K562 (cell line): Measurements from ENCODE around the gene TRNT1. TPM values are rescaled to one million over a fixed set of nuclear protein-coding genes. Genes with fewer than 3 reads are reported as not detected.

Experiments used
- DDX20 ChIP-seq: fragments of 450-650 bp; IDR thresholded peaks from 2 replicates; pipeline ENCODE4 v1.6.1; 2016; ENCODE audit warnings: missing genetic modification characterization, low read depth, mild to moderate bottlenecking, missing compliant biosample characterization, moderate library complexity
- DMBX1 ChIP-seq: fragments of 250-450 bp; sonication (Bioruptor Pico); IDR thresholded peaks from 2 replicates; pipeline ENCODE4 v1.8.0; 2022; ENCODE audit warnings: inconsistent platforms, mild to moderate bottlenecking, moderate library complexity, borderline replicate concordance
- FOSL1 ChIP-seq: fragments of 200-800 bp; sonication (Bioruptor generic); conservative IDR thresholded peaks from 2 replicates; pipeline ENCODE4 v1.6.1; 2016; ENCODE audit warnings: missing genetic modification characterization, missing compliant biosample characterization
- PHB2 ChIP-seq: fragments of 450-650 bp; IDR thresholded peaks from 2 replicates; pipeline ENCODE4 v1.6.1; 2017; ENCODE audit warnings: low read depth
- PURB ChIP-seq: sonication (generic); formaldehyde crosslinking; IDR thresholded peaks from 2 replicates; pipeline ENCODE4 v1.9.0; 2021; ENCODE audit warnings: low read depth, mild to moderate bottlenecking, missing genetic modification reagents
- PYGO2 ChIP-seq: fragments of 450-650 bp; IDR thresholded peaks from 2 replicates; pipeline ENCODE4 v1.6.1; 2016; ENCODE audit warnings: mild to moderate bottlenecking, missing genetic modification characterization, moderate library complexity, missing compliant biosample characterization
- RAD51 ChIP-seq: fragments of 450-650 bp; IDR thresholded peaks from 2 replicates; pipeline ENCODE4 v1.7.1; 2016; ENCODE audit warnings: low read depth, mild to moderate bottlenecking, borderline replicate concordance
- RERE ChIP-seq: sonication (generic); formaldehyde crosslinking; IDR thresholded peaks from 2 replicates; pipeline ENCODE4 v1.8.0; 2023; ENCODE audit warnings: missing genetic modification reagents, mild to moderate bottlenecking, borderline replicate concordance
- SMAD3 ChIP-seq: fragments of 450-650 bp; formaldehyde crosslinking; conservative IDR thresholded peaks from 2 replicates; pipeline ENCODE4 v1.4.0; 2020; ENCODE audit warnings: mild to moderate bottlenecking
- polyA plus RNA-seq, 8 experiments: library from polyadenylated mRNA; depleted of rRNA in 4 of 8; stranded (reverse) in 5 of 8; unstranded in 3 of 8; fragments of >200 nt; fragmentation: Nextera tagmentation in 2 of 8; fragmentation: Illumina TruSeq in 1 of 8; extraction: Ambion mirVana in 2 of 8; extraction: Trizol in 1 of 8; gene quantifications; 2 replicates each; pipeline versions ENCODE4 v1.2.1 to v1.2.3, GENCODE V29; 2011 to 2014; ENCODE audit warnings: inconsistent platforms in 1 of 8, missing spikeins in 1 of 8
- total RNA-seq, 7 experiments: library from RNA; depleted of rRNA in 6 of 7; stranded (reverse); fragments of >200 nt in 6 of 7; fragmentation: Illumina TruSeq in 2 of 7; extraction: Trizol in 2 of 7; gene quantifications; 2 replicates each; pipeline versions ENCODE4 v1.2.1 to v1.2.3, GENCODE V29; 2011 to 2021; ENCODE audit warnings: low replicate concordance in 1 of 7

TRNT1 gene
- total and polyA plus RNA-seq, 9 of the 15 experiments (the other 6 are each of a cell fraction or from before 2014, with no cell fraction given), result 38.1 to 58.2 (median 47.4) TPM

DNA sequence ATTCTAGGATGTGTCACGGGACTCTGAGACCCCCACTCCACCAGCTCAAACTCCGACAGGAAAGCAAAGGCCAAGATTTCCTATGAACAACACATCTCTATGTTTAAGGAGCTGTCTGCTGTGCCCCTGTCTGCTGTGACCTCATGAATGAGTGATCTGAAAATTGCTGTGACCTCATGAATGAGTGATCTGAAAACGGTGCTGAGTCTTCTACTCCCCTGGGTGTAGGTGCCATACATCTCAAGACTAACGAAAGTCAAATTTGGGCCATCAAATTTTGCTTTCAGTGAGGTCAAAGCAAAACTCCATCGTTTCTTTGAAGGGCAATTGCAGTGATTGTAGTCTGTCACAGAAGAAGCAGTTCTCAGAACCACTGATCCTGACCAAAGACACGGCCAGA, 41.0 kb upstream of the TRNT1 start (continued):
- TF ChIP-seq RERE (no peak), RAD51 (no peak), DMBX1 (no peak), SMAD3 (no peak), PYGO2 (tag) (no peak), PHB2 (no peak), FOSL1 (no peak), PURB (no peak), DDX20 (no peak)
